Epithelial cell of umbilical artery (primary cell): ENCODE results near the gene DRD3. TPM values are rescaled to one million over a fixed set of nuclear protein-coding genes. Genes with fewer than 3 reads are reported as not detected.

Source experiments
- total RNA-seq: library from RNA; depleted of rRNA; stranded (reverse); fragments of >200 nt; gene quantifications from 2 replicates; pipeline ENCODE4 v1.2.3, GENCODE V29; 2014

Gene DRD3
- total RNA-seq: not detected in 2 replicates

GRCh38 chr3:114178770-114179368 is at the start of gene DRD3:
DRD3 (minus strand) TSS chr3:114179052; CDS start chr3:114171992, 7,060 bp downstream.

Other genes starting within 250 kb of the DRD3 start
- 0.97 and 2.1 TPM in 2 replicates for gene ZDHHC23, start 231.0 kb downstream of the DRD3 start, total RNA-seq
- gene CCDC191, start 122.5 kb downstream of the DRD3 start, total RNA-seq: 1.1 and 1.6 TPM in 2 replicates
- 23.4 and 37.7 TPM in 2 replicates for gene QTRT2, start 122.3 kb downstream of the DRD3 start, total RNA-seq
- gene ZNF80, start 58.5 kb upstream of the DRD3 start, total RNA-seq: not detected in 2 replicates
- gene TIGIT, start 115.0 kb upstream of the DRD3 start, total RNA-seq: not detected in 2 replicates